HG02642 (cell line): ENCODE data around the gene P3H3.
A peak's percentile ranks its signal among the peaks of the same experiment; 100 is the strongest.

ENCODE experiments used
- ATAC-seq: cut with Tn5 transposase; IDR thresholded peaks from one replicate; pipeline ENCODE4 v1.9.1; 2021; ENCODE audit warnings: mild to moderate bottlenecking; ENCODE audit not compliant: unreplicated experiment, poor library complexity

P3H3 gene

GRCh38 chr12:6840761-6841515 lies 12.7 kb downstream of the P3H3 start, which contains the start of gene GNB3:
Gene GNB3 (plus strand): TSS chr12:6840925. CDS start chr12:6841288, 363 bp downstream.
- no peak for ATAC-seq

GRCh38 chr12:6842075-6842474 lies 13.9 kb downstream of the P3H3 start:
- no peak for ATAC-seq

- ATAC-seq = no peak
Observed at GRCh38 chr12:6843118-6843902, 15.1 kb downstream of the P3H3 start.

GRCh38 chr12:6845395-6845794 lies 17.2 kb downstream of the P3H3 start:
- ATAC-seq = no peak

GRCh38 chr12:6846316-6846869 lies 18.2 kb downstream of the P3H3 start:
- ATAC-seq = no peak

- ATAC-seq = no peak
Observed at GRCh38 chr12:6847676-6848075, 19.5 kb downstream of the P3H3 start.

DNA sequence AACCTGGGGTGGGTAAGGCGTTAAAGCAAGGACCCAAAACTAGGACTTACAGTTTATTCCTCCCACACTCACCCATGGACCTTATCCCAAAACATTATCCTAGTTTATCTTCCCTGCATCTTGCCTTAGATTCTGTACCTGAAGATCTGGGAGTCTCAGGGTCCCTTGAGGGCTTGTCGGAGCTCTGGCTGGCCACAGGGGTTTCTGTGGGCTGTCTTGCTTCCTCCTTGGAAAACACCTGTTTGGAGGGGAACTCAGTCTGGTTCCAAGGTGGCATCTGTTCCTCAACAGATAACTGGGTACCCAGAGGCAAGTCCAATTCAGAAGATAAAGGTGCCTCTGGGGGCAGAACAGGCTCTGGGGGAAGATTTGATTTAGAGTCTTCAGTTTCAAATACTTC lies 21.2 kb downstream of the P3H3 start:
- no peak for ATAC-seq

DNA sequence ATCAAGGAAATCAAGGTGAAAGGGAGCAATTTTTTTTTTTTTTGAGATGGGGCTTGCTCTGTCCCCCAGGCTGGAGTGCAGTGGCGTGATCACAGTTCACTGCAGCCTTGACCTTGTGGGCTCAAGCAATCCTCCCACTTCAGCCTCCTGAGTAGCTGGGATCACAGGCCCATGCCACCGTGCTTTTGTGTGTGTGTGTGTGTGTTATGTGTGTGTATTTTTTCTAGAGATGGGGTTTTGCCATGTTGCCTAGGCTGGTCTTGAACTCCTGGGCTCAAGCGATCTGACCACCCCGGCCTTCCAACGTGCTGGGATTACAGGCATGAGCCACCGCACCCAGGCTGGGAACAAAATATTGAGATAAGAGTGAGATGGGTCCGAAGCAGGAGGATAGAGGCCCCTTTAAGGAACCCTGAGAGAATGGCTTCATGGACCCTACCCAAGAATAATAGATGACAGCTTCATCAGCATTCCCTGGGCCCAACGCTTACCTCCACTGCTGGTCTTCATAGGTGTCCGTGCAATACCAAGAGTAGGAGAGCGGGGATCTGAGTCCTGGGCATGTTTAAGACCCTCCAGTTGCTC lies 21.9 kb downstream of the P3H3 start:
- ATAC-seq = no peak

DNA sequence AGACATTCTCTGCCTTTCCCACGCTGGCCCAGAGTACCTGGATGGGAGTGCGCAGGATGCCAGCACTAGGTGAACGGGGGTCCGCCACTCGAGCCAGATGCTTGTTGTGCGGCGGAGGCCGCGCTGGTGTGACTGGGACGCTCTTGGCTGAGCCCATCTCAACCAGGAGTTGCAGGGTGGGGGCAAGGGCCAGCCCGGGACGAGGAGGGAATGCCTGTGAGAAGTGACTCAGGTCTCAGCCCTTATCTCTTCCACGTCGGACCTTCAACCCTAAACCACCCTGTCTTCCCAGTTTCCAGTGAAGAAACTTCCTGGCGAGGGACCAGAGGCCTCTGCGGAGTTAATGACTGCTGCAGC lies 22.6 kb downstream of the P3H3 start:
- ATAC-seq = no peak

DNA sequence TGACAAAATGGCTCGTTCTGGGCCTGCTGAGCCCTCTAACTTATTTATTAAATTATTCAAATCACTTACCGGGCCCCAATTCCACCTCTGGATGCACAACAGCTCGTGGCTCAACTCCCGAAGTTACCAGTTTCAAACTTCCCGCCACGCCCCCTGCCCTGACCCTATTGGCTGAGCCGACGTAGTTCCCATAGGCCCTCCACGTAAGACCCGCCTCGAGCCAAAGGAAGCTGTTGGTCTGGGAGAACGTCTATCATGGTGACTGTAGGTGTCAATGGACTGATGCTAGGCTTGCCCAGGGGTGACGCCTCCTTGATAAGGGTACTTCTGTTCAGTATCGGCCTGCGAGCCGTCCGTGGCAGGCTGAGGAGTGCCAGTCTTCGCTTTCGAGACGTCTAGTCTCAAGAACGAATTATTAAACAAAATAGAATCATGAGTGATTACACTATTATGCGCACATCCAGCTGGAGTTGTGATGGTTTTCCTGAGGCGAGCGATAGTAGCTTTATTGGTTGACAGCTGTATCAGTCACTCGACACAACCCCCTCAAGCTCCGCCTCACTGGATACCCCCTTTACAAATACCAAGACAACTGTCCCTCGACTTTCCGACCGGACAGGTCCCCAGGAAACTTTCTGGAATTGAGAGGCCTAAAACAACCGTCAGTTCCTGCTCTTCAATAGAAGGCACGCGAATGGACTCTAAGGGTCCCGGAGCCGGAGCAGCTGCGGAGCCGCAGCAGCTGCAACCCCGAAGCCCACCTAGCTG lies 23.1 kb downstream of the P3H3 start, which contains the start of gene CDCA3:
TSS of gene CDCA3 (minus strand) at position 134 of the 768 bp plus-strand sequence. CDS start 334 bp downstream, outside the sequence.
- peak; percentile 56 for ATAC-seq

DNA sequence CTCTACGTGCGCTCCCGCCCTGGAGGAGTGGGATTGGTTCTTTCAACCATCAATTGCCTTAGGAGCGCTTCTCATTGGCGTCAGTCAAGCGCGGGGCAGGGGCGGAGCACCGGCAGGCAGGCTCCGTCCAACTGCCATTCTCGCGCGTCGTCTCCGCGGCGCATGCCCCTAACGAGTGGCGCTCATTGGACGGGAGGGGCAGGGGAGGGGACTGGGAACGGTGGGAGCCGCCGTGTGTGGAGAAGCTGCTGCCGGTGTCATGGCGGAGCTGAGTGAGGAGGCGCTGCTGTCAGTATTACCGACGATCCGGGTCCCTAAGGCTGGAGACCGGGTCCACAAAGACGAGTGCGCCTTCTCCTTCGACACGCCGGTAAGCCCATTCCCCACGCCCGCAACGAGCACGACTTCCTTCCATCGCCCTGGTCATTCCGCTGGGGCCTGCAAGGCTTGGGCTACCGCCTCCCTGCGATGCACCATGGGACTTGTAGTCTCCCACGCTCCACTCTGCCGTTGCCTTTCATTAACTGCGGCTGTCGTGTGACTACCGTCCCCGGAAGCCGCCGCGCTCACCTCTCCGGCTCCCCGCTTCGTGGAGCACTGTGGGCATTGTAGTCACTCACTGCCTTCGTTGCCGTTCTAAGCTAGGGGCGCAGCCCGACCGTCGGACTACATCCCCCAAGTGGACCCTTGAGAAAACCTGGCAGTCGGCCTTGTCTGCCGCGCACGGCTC lies 23.9 kb downstream of the P3H3 start, which contains the start of gene USP5:
TSS of gene USP5 (plus strand) at position 230 of the 730 bp plus-strand sequence. CDS start at position 260, 30 bp downstream.
- ATAC-seq = peak; percentile 72

GRCh38 chr12:6852651-6853354 lies 24.6 kb downstream of the P3H3 start:
- ATAC-seq = no peak

DNA sequence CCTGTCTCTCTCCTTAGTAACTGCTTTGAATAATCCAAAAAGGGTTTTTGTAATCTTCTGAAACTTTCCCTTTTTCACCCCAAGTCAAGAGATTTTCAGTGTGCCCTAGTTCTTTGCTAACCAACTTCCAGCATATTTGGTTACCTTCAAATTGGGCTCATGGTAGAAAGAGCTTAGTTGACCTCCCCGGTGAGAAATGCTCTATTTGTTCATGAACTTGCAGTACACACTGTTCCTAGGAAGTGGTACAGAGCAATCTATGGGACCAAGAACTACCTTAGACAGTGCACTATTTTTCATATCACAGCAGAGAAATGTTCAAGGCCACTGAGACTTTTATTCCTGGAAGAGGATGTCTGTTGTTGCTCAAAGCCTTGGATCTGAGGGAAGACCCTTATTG lies 25.4 kb downstream of the P3H3 start:
- no peak for ATAC-seq

GRCh38 chr12:6854036-6854435 lies 25.8 kb downstream of the P3H3 start:
- ATAC-seq = no peak

- ATAC-seq = no peak
Observed at GRCh38 chr12:6855322-6855721, 27.1 kb downstream of the P3H3 start.

- ATAC-seq = no peak
Observed at GRCh38 chr12:6858799-6859198, 30.6 kb downstream of the P3H3 start.

DNA sequence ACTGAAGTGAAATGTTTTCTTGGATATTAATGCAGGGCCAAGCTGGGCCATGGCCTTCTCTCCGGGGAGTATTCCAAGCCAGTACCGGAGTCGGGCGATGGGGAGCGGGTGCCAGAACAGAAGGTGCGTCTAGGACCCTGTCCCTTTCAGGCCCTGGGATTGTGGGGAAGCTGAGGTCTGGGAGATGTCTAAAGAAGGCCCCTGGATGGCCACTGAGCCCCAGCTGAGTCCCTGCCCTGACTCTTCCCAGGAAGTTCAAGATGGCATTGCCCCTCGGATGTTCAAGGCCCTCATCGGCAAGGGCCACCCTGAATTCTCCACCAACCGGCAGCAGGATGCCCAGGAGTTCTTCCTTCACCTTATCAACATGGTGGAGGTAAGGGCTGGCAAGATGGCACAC lies 31.9 kb downstream of the P3H3 start:
- ATAC-seq = no peak

DNA sequence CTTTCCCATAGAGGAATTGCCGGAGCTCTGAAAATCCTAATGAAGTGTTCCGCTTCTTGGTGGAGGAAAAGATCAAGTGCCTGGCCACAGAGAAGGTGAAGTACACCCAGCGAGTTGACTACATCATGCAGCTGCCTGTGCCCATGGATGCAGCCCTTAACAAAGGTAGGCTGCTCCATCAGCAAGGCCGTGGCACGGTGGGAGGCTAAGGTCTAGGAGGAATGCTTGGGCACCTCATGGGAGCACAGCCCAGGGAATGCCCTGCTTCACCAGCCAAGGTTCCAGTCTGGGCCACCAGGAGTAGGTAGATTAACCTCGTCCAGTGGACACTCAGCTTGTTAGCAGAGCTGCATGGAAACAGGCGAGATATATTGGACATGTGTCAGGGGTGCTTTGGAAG lies 32.7 kb downstream of the P3H3 start:
- no peak for ATAC-seq

DNA sequence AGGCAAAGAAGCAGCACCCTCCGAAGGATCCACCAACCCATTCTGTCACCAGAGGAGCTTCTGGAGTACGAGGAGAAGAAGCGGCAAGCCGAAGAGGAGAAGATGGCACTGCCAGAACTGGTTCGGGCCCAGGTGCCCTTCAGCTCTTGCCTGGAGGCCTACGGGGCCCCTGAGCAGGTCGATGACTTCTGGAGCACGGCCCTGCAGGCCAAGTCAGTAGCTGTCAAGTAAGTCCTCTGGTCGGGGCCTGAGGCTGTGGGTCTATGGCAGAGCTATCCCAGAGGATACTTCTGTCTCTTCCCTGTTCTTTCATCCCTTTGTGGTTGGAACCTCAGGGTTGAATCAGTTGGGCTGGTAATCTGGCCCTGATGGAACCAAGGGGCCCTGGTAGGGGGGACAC lies 33.2 kb downstream of the P3H3 start:
- no peak for ATAC-seq
